ENCODE measurements around the gene TAS2R38.
"Not testable (repeated sequence)": the region's sequence is repeated elsewhere in the genome, so short reads cannot be mapped to it uniquely, and the experiment has no call there.

TAS2R38 gene

GRCh38 chr7:141986923-141987322 lies 13.3 kb upstream of the TAS2R38 start:
- DNase-seq (ENCODE audit: low read depth in 1 of 2, low spot score in 1 of 2), result no peak

DNA sequence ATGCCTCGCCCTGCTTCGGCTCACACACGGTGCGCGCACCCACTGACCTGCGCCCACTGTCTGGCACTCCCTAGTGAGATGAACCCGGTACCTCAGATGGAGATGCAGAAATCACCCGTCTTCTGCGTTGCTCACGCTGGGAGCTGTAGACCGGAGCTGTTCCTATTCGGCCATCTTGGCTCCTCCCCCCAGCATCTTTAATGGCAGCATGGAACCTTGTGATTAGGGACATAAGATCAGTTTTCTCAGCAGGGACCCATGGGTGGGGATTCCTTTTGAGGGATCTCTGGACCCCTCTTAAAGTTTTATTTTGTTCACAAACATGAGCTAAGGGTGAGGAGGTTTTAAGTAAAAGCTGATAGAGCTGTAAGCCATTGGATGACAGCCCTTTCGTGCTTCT lies 12.4 kb upstream of the TAS2R38 start:
- not testable (repeated sequence) for H3K27ac ChIP-seq (replicated peaks); H3K27me3 ChIP-seq (ENCODE audit: insufficient read depth, poor library complexity, severe bottlenecking); DNase-seq (ENCODE audit: low read depth in 1 of 2, low spot score in 1 of 2); H3K4me3 ChIP-seq (replicated peaks; ENCODE audit: insufficient read depth, low read length)

More at GRCh38 chr7:141986923-141987322, 13.3 kb upstream of the TAS2R38 start:
- no peak overlapping the region for H3K27ac ChIP-seq (replicated peaks)
- no peak for TF ChIP-seq POLR2AphosphoS5 (IDR thresholded peaks at IDR 0.05; ENCODE audit: low read depth)
- no peak for TF ChIP-seq CTCF (IDR thresholded peaks at IDR 0.05; ENCODE audit: insufficient read depth, low read length)
- TF ChIP-seq GABPA (IDR thresholded peaks at IDR 0.05; ENCODE audit: low read depth), result no peak
- TF ChIP-seq REST (IDR thresholded peaks at IDR 0.05; ENCODE audit: insufficient replicate concordance, low read depth), result no peak
- TF ChIP-seq SPI1 (IDR thresholded peaks at IDR 0.05; ENCODE audit: borderline replicate concordance, low read depth), result no peak
- H3K27me3 ChIP-seq (ENCODE audit: insufficient read depth, poor library complexity, severe bottlenecking), result no peaks in the 10 kb centered on the region
- H3K4me3 ChIP-seq (replicated peaks; ENCODE audit: insufficient read depth, low read length), result no peak overlapping the region

DNA sequence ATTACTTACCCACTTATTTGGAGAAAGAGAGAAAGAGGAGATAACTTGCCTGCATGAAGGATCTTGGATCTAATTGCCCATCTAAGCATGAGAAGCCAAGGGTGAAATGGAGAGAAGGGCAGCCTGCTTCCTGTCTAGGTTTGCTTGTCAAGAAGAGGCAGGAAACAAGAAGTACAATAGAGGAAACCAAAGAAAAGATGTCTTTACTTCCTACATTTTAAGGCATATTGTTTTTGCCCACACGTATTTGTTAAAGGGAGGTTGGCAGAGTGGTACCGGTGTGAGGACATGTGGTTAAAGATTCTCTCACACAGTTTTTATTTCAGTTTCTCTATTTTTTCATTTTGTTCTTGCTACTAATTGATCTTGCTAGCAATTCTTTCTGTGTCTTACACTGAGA lies 6.0 kb upstream of the TAS2R38 start:
- no peak overlapping the region for H3K4me3 ChIP-seq (replicated peaks; ENCODE audit: insufficient read depth, low read length)

GRCh38 chr7:141978351-141978750 lies 4.8 kb upstream of the TAS2R38 start:
- Histone ChIP-seq H3K27me3 (ENCODE audit: insufficient read depth, poor library complexity, severe bottlenecking) (no peaks in the 10 kb centered on the region), H3K27ac (replicated peaks) (no peak overlapping the region), H3K4me3 (replicated peaks; ENCODE audit: insufficient read depth, low read length) (no peak overlapping the region)
- DNase-seq (ENCODE audit: low read depth in 1 of 2, low spot score in 1 of 2), result no peak
- no peak for TF ChIP-seq REST (IDR thresholded peaks at IDR 0.05; ENCODE audit: insufficient replicate concordance, low read depth)
- TF ChIP-seq POLR2AphosphoS5 (IDR thresholded peaks at IDR 0.05; ENCODE audit: low read depth), result no peak
- no peak for TF ChIP-seq SPI1 (IDR thresholded peaks at IDR 0.05; ENCODE audit: borderline replicate concordance, low read depth)
- TF ChIP-seq GABPA (IDR thresholded peaks at IDR 0.05; ENCODE audit: low read depth), result no peak
- TF ChIP-seq CTCF (IDR thresholded peaks at IDR 0.05; ENCODE audit: insufficient read depth, low read length), result no peak

More for the DNA sequence above, 6.0 kb upstream of the TAS2R38 start:
- H3K27ac ChIP-seq (replicated peaks), result peak overlapping the region; percentile 32
- peak in 1 of 2 experiments; percentile 54 for DNase-seq (ENCODE audit: low read depth in 1 of 2, low spot score in 1 of 2)
- H3K27me3 ChIP-seq (ENCODE audit: insufficient read depth, poor library complexity, severe bottlenecking), result no peaks in the 10 kb centered on the region
- TF ChIP-seq REST (IDR thresholded peaks at IDR 0.05; ENCODE audit: insufficient replicate concordance, low read depth) (no peak), SPI1 (IDR thresholded peaks at IDR 0.05; ENCODE audit: borderline replicate concordance, low read depth) (peak; percentile 48; the same call in 1 of the 2 replicates)
